ENCODE results near the gene SLC7A5. TPM values are rescaled to one million over a fixed set of nuclear protein-coding genes. Genes with fewer than 3 reads are reported as not detected.
"Not testable (repeated sequence)": the region's sequence is repeated elsewhere in the genome, so short reads cannot be mapped to it uniquely, and the experiment has no call there.

The SLC7A5 gene
- total RNA-seq, 2 experiments from 2014 or later = 343 to 346 TPM

DNA sequence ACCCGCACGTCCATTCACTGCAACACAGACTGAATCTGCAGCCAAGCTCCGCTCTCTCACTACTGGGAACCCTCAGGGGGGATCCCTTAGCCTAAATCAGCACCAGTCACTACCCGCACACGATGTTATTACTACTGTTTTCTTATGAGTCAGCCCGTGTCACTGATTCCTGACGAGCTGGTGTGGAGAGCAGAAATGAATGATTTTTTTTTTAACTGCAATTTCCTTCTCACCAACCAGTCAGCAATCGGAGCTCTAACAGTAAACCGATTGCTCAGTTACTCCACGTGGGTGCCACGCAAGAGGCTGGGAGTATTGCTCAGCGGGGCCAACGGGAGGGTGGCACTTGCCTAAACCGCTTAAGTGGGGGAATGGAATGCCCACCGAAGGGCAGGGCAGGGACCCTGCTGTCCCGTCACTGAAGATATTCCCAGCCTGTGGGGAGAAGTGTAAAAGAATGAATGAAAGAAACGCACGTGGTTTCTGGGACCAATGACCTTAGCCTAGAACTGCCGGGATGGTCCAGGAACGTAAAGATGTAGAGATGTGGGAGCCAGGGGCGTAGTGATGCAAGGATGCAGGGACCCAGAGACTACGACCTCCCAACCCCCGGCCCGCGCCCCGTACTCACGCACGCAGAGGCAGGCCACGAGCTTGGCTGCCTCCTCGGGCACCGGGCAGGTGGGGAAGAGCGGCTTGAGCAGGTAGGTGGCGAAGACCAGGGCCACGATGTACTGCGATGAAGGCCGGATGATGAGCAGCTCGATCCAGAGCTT, 865 bp downstream of the SLC7A5 start:
- CTCF ChIA-PET = interaction anchor here (0.7 to 10.0 kb wide), 5 partner anchors 16 to 99 kb away, joined by 3 to 192 read pairs (median 7); no protein-coding TSS in a partner anchor
- intact Hi-C loops (cut with micrococcal nuclease); H3K27me3 Mint-ChIP-seq (ENCODE audit: low read depth); H3K9me3 Mint-ChIP-seq: not testable (repeated sequence)
- peak; percentile 87 for DNase-seq
- H3K36me3 Mint-ChIP-seq (ENCODE audit: low read depth) = peaks cover 46% of the 10 kb centered on the region
- peak overlapping the region; percentile 97 for H3K4me3 Mint-ChIP-seq
- peak overlapping the region; percentile 98 for H3K27ac Mint-ChIP-seq
- peaks cover 56% of the 10 kb centered on the region for H3K4me1 Mint-ChIP-seq (ENCODE audit: low read depth)

DNA sequence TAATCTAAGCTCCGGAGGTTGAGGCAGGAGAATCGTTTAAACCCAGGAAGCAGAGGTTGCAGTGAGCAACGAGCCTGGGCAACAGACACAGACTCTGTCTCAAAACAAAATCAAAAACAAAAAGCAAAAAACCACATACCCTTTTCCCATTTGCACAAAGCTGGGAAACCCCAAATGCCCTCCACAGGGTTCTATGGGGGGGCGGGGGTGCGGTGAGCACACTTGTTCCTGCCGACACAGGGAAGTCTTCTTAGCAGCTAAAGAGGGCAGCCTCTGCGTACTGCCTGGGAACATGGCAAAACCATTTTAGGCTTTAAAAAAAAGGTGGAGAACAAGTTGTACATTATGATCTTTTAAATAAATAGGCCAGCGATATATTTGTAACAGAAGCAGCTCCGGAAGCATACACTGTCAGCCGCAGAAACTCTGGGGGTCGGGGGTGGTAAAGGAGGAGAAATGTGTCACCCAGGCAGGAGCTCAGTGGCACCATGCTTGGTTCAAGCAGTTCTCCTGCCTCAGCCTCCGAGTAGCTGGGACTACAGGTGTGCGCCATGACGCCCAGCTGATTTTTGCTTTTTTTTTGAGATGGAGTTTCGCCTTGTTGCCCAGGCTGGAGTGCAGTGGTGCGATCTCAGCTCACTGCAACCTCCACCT, 3.3 kb downstream of the SLC7A5 start:
- H3K27ac Mint-ChIP-seq = peak overlapping the region; percentile 98
- H3K27me3 Mint-ChIP-seq (ENCODE audit: low read depth); H3K9me3 Mint-ChIP-seq: not testable (repeated sequence)
- intact Hi-C loops (cut with micrococcal nuclease) = loop anchor here (1.0 kb wide), 1 partner anchor 87 kb away; no protein-coding TSS in a partner anchor
- peak overlapping the region; percentile 97 for H3K4me3 Mint-ChIP-seq
- peaks cover 52% of the 10 kb centered on the region for H3K4me1 Mint-ChIP-seq (ENCODE audit: low read depth)
- CTCF ChIA-PET = interaction anchor here (0.6 to 5.3 kb wide), 9 partner anchors 15 to 872 kb away, joined by 3 to 55 read pairs (median 6); partner anchors contain the start of gene KLHDC4
- peaks cover 62% of the 10 kb centered on the region for H3K36me3 Mint-ChIP-seq (ENCODE audit: low read depth)
- DNase-seq = peak; percentile 80

DNA sequence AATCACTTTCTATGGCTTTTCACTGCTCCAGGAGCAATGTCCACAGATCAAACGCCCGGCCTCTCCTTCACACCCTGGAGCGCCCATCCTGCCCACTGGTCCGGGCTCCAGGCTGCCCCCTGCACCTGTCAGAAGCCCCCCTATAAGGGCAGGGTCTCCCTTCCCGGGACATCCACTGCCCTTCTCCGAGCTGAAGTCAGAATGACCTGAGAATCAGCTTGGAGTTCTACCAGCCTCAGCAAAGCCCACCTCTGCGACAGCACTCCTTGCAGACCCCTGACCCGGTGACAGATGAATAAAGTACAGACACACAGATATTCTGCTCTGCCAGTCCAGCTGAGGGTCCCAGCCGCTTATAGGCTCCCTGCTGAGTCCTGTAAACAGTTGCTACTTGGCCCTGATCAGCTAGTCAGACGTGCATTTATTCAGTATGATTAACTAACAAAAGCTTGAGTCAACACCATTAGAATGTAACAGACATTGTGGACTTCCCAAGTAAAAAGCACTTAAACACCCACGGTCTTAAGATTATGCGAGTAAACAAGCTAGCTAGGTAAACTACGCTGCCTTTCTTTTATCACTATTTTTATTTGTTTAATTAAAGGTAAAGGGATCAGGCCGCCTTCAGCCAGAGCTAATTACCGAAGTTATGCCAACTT, 4.8 kb downstream of the SLC7A5 start:
- Mint-ChIP-seq H3K4me1 (ENCODE audit: low read depth) (peaks cover 54% of the 10 kb centered on the region), H3K9me3 (no peaks in the 10 kb centered on the region), H3K36me3 (ENCODE audit: low read depth) (peaks cover 74% of the 10 kb centered on the region), H3K4me3 (peak overlapping the region; percentile 97), H3K27me3 (ENCODE audit: low read depth) (no peaks in the 10 kb centered on the region), H3K27ac (peak overlapping the region; percentile 78)
- intact Hi-C loops (cut with micrococcal nuclease) = no loop called here
- DNase-seq = no peak
- CTCF ChIA-PET = interaction anchor here (0.6 to 5.3 kb wide), 4 partner anchors 9 to 97 kb away, joined by 3 to 55 read pairs (median 14); no protein-coding TSS in a partner anchor

DNA sequence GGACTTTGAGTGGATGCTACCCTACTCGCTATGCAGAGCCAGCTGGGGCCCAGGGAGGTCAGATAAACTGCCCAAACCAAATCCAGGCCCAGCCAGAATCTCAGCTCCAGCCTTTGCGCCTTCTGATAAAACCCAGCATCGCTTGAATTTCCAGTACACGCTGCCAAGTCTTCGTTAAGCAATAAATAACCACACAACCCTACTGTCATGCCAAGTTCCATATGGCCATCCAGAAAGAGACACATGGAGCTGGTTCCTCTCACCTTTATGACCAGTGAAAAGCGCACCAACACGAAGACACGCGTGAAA, 6.0 kb downstream of the SLC7A5 start:
- CTCF ChIA-PET = interaction anchor here (5.3 kb wide), 1 partner anchor 12 kb away, joined by 55 read pairs; no protein-coding TSS in a partner anchor
- Mint-ChIP-seq H3K27ac (peak overlapping the region; percentile 8), H3K4me3 (peak overlapping the region; percentile 45), H3K36me3 (ENCODE audit: low read depth) (peaks cover 78% of the 10 kb centered on the region), H3K4me1 (ENCODE audit: low read depth) (peaks cover 66% of the 10 kb centered on the region)
- intact Hi-C loops (cut with micrococcal nuclease); H3K27me3 Mint-ChIP-seq (ENCODE audit: low read depth); H3K9me3 Mint-ChIP-seq; DNase-seq: not testable (repeated sequence)

DNA sequence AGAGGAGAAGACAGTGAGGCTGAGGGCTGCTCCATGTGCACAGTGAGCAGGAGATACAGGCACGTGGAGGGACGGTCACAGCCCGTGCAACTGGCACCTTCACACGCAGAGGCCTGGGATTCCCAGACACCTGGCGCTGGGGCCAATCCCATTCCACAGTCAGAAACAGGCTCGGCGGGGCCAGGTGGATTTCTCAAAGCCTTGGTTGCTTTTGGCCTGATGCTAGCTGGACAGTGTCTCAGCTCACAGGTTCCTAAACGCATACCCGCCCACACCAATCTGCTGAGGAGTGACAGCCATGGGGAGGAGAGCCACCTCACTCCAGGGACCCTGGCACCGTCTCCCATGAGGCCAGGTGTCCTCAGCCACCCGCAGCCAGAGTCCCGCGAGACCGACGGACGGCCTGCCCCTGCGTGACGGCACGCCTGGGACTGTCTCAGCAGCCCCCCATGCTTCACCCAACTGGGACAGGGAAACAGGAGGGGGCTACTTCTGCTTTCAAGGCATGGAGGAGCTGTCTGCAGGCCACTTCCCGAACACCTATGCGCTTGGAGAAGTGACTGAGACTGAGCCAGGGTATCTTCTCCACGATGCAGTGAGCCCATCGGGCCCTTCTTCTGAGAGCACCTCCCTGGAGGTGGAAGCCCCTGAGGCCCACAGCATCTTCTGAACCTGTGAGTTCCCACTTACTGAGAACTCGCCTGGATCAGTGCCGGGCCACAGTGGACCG, 6.5 kb downstream of the SLC7A5 start:
- H3K27me3 Mint-ChIP-seq (ENCODE audit: low read depth); intact Hi-C loops (cut with micrococcal nuclease); DNase-seq; H3K9me3 Mint-ChIP-seq: not testable (repeated sequence)
- Mint-ChIP-seq H3K4me3 (peak overlapping the region; percentile 45), H3K27ac (peak overlapping the region; percentile 61), H3K4me1 (ENCODE audit: low read depth) (peaks cover 69% of the 10 kb centered on the region), H3K36me3 (ENCODE audit: low read depth) (peaks cover 77% of the 10 kb centered on the region)
- CTCF ChIA-PET = interaction anchor here (5.3 kb wide), 1 partner anchor 12 kb away, joined by 55 read pairs; no protein-coding TSS in a partner anchor

DNA sequence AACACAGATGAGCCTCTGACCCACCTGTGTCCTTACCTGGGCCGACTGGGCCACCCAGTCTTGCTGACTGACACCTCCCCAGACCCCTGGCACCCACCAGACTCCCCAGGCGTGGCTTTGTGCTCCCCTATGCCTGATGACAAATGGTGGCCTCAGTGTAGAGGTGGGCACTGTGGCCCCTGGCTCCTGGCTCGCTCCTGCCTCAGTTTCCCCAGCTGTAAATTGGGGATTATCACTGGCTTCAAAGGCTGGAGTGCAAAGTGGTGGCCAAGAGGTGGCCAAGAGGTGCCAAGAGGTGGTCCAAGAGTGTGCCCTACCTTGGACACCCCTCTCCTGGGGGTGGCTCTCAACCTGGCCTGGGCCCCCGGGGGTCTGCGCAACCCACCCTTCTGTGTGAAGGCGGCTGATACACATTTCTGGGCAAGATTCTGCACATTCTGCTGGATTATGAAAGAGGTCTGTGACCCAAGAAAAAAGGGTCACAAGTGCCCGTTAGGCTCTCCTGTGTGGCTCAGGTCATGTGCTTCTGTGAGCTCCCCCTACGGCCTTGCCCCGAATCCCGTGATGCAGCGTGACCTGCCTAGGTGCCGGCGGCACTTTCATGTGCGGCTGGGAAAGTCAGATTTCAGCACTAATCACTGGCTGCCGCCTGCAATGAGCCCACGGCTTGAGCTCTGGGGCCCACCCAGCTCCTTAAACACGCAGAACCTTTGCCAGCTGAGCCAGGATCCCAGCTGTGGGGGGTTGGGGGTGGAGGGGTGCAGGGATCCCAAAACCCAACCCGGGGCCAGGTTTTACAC, 7.8 kb downstream of the SLC7A5 start:
- H3K4me3 Mint-ChIP-seq = peak overlapping the region; percentile 34
- H3K27me3 Mint-ChIP-seq (ENCODE audit: low read depth); DNase-seq; H3K27ac Mint-ChIP-seq; intact Hi-C loops (cut with micrococcal nuclease); H3K9me3 Mint-ChIP-seq: not testable (repeated sequence)
- H3K4me1 Mint-ChIP-seq (ENCODE audit: low read depth) = peaks cover 80% of the 10 kb centered on the region
- peaks cover 75% of the 10 kb centered on the region for H3K36me3 Mint-ChIP-seq (ENCODE audit: low read depth)
- CTCF ChIA-PET = interaction anchor here (0.8 kb wide), 1 partner anchor 12 kb away, joined by 3 read pairs; no protein-coding TSS in a partner anchor

DNA sequence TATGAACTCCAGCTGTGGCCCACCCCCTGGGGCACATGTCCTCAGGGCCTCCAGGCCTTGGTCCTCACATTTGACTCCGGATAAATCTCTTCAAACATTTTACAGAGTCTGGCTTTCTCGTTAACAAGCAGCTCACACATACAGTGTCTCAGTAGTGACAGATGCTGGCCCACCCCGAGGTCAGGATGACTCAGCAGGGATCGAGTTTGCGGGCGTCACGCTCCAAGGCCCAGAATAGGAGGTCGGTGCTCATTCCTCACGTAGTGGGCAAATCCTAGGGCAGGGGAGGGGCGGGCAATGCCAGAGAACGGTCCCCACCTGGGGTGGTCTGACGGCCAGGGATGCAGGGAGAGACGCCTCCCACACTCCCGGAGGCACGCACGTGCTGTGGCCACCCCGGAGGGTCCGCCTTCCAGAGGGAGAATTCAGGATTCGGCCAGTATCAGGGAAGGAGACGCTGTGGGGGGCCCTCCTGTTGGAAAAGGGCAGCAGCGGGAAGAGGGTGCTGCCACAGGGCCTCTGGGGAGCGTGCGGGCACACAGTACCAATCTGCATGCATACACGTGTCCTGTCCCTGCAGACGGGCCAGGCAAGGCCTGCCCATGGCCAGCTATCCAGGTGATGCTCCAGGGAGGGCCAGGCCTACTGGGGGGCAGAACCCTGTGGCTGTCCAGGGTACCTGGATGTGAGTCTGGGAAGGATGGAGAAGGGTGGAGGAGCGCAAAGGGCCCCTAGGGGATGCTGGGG, 8.6 kb downstream of the SLC7A5 start:
- Mint-ChIP-seq H3K9me3 (no peaks in the 10 kb centered on the region), H3K4me1 (ENCODE audit: low read depth) (peaks cover 82% of the 10 kb centered on the region), H3K36me3 (ENCODE audit: low read depth) (peaks cover 71% of the 10 kb centered on the region), H3K4me3 (peak overlapping the region; percentile 45), H3K27ac (peak overlapping the region; percentile 81), H3K27me3 (ENCODE audit: low read depth) (no peaks in the 10 kb centered on the region)
- no peak for DNase-seq
- CTCF ChIA-PET = no interaction called here
- intact Hi-C loops (cut with micrococcal nuclease) = no loop called here

DNA sequence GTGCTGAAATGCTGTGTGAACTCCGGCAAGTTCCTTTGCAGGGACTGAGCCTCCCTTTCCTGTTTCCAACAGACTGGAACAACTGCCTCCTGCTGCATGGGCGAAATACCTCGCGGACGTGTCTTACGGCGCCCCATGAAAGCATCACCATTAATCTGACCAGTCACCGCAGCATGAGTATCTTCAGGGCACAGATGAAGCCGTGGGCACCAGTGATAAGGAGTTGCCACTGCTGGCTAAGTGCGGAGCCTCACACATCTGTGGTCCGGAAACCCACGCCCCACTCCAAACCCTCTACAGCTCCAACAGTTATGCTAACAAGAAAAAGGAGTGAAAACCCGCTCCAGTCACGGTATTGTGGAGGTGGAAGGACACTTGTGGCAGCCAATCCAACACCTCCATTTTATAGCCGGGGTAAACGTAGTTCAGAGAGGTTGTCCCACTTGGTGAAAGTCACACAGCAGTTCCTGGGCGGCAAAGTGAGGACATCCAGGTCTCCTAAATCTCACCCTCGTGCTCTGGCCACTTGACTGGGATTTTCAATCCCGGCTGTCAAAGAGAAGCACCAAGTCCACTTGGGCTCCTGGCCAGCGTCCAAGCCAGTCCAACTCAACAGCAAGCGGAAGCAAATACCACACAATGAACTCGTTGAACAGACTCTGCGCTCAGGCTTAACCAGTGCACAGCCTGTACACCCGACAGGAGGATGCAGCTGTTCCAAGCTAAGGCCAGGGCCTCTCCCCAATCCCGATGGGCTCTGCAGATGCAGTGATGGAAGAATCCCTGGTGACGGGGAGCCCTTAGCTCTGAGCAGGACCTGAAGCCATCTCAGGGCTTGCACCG, 10.9 kb downstream of the SLC7A5 start:
- H3K9me3 Mint-ChIP-seq; H3K27me3 Mint-ChIP-seq (ENCODE audit: low read depth); intact Hi-C loops (cut with micrococcal nuclease); DNase-seq: not testable (repeated sequence)
- Mint-ChIP-seq H3K27ac (peak overlapping the region; percentile 83), H3K4me1 (ENCODE audit: low read depth) (peaks cover 86% of the 10 kb centered on the region), H3K4me3 (peak overlapping the region; percentile 4), H3K36me3 (ENCODE audit: low read depth) (peaks cover 66% of the 10 kb centered on the region)
- CTCF ChIA-PET = interaction anchor here (1.4 to 1.8 kb wide), 2 partner anchors 9 to 80 kb away, joined by 4 to 11 read pairs; no protein-coding TSS in a partner anchor

DNA sequence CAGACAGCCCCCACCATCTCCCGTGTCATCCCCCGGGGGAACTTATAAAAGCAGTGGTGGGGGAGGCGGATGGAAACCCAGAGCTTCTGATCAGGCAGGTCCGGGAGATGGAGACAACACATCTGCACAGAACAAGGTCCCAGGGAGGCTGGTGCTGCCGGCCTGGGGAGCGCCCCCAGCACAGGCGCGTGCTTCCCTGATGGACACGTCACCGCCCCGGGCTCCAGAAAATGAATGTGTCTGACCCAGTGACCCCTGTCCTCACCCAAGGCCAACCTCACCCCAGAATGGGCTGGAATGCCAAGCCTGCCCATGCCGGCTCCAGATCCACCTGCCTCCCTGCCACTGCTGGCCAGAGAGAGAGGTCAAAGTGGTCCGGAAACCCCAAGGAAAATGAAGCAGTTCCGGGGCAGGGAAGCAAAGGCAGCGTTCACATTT, 12.5 kb downstream of the SLC7A5 start:
- Mint-ChIP-seq H3K9me3 (no peaks in the 10 kb centered on the region), H3K27ac (peak overlapping the region; percentile 83), H3K4me3 (peak overlapping the region; percentile 24), H3K27me3 (ENCODE audit: low read depth) (no peaks in the 10 kb centered on the region), H3K4me1 (ENCODE audit: low read depth) (peaks cover 86% of the 10 kb centered on the region), H3K36me3 (ENCODE audit: low read depth) (peaks cover 67% of the 10 kb centered on the region)
- intact Hi-C loops (cut with micrococcal nuclease) = no loop called here
- CTCF ChIA-PET = interaction anchor here (0.9 to 1.1 kb wide), 2 partner anchors 39 to 77 kb away, joined by 3 read pairs; no protein-coding TSS in a partner anchor
- DNase-seq = no peak
